Activated CD8-positive, alpha-beta memory T cell treated with anti-CD3 and anti-CD28 coated beads, Interleukin-2, amount 50 U/mL, for 1 hour (primary cell): ENCODE results near the gene SVOP.

Experiments
- DNase-seq: peaks from one replicate; pipeline ENCODE4 v3.0.0-alpha.2; 2020; ENCODE audit errors: extremely low read depth

SVOP gene

DNA sequence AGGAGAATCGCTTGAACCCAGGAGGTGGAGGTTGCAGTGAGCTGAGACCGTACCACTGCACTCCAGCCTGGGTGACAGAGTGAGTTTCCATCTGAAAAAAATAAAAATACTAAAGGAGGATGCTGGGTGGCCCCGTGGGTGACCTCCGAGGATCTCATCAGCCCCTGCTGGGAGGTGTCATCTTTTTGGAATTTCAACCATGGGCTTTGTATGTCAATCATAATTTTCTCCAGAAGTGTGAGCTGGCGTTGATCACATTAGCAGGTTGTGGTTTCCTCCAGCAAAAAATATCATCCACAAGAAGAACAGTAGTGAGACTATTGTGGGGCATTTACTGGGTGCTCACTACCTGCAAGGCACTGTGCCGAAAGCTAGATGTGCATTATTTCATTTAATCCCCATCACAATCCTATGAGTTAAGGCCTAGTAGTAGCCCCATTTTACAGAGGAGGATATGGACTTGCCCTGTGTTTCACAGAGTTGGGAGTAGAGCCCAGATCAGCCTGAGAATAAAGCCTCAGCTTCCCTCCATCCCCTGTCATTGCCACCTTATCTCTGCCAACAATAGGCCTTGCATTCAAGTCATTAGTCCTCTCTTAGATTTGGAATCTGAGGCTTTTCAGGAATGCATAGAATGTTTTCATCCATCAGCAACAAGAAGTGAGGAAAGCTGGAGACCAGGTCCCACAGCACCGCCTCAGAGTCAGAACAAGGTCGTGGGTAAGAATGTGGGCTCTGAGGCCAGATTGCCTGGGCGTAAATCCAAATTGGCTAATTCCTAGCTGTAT is 39.8 kb downstream of the SVOP start:
- no peak for DNase-seq

DNA sequence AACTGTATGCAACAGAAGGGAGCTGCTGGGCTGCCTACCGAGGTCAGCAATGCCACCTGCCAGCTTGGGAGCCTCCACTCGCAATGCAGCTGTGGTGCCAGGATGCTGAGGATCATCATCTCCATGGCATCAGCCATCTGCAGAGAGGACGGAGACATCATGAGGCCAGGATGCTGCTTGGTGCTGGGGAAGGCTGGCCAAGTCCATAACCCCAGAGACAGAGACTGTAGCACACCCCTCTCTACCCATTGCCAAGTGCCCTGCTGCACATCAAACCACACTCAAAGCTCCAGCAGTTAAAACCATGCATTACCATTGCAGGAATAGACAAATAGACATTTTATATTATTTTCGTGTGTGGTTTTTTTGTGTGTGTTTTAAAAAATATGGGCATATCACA is 43.5 kb downstream of the SVOP start:
- no peak for DNase-seq

GRCh38 chr12:108975024-108975593 is 45.8 kb downstream of the SVOP start:
- DNase-seq = no peak

GRCh38 chr12:108973629-108974152 is 47.2 kb downstream of the SVOP start:
- no peak for DNase-seq

DNA sequence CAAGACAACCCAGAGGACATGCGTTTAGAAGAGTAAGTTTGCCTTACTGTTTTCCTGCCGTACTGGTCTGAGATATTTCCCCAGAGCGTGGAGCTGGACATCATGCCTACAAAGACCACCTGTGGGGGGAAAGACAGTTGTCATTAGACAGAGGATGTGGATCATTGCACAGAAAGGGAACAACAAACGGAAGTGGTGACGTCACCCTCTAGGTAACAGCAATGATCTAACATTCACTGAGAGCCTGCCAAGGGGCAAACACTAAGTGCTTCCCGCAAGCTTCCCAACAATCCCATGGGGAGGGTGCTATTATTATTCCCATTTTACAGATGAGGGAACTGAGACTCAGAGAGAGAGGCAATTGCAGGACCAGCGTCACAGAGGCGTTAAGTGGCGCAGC is 48.5 kb downstream of the SVOP start:
- DNase-seq = no peak

DNA sequence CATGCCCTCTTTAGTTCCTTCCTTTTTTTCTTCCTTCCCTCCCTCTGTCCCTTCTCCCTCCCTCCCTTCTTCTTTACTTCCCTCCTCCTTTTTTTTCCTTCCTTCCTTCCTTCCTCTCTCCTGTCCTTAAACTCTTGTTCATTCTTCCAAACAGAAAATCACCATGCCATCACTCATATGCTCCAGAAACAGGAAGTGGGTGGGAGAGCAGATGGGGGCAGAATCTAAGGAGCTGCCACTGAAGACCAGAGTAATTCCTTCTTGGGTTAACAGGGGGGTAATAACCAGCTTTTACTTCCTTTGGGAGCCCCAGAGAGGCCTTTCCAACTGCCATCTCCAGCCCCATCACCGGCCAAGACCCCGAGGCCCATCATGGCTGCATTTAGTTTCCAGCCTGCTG is 51.2 kb downstream of the SVOP start:
- DNase-seq = no peak

- DNase-seq = no peak
Observed at GRCh38 chr12:108967869-108968540, 52.9 kb downstream of the SVOP start.

- DNase-seq = no peak
Observed at GRCh38 chr12:108966378-108967151, 54.3 kb downstream of the SVOP start.

DNA sequence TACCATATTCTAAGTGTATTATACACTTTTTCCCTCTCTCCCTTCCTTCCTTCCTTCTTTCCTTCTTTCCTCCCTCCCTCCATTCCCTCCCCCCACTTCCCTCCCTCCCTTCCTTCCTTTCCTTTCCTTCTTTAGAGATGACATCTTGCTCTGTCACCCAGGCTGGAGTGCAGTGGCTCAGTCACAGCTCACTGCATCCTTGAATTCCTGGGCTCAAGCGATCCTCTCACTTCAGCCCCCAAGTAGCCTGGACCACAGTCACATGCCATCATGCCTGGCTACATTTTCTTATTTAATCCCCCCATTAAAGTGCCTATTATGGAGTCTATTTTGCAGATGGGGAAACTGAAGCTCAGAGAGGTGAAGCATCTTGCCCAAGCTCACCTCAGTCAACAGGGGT is 55.0 kb downstream of the SVOP start:
- DNase-seq = no peak

GRCh38 chr12:108964371-108965352 is 56.2 kb downstream of the SVOP start:
- no peak for DNase-seq

- no peak for DNase-seq
Observed at GRCh38 chr12:108962256-108962655, 58.6 kb downstream of the SVOP start.

DNA sequence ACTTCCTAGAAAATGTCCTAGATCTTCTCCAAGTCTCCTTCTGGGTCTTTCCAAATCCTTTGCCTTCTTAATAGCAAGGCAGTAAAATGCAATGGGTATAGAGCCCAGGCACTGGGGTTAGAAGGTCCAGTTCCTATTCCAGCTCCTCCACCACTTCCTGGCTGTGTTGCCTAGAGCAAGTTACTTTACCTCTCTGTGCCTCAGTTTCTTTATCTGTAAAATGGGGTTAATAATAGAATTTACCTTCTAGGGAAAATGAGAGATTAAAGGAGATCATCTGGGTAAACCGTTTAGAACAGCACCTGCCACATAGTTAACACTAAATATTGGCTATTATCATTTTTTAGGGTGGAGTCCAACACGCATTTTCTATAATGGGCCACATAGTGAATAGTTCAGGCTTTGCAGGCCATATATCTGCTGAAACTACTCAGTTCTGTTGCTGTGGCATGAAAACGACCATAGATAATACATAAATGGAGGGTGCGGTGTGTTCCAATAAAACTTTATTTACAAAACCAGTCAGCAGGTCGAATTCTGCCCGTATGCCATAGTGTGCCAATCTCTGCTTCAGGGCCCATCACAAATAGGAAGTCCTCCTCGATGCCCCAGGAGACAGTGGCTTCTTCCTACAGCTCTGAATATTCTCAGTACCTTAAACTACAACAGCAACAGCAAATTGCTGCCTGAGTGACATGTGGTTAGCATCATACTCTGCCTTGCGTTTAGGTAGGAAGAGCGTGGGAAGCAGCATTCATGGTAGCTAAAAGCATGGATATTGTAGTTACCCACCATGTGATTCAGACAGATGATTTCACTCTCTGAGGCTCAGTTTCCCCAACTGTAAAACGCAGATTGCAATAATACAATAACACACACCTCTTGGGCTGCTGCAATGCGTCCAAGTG is 60.9 kb downstream of the SVOP start:
- DNase-seq = no peak

GRCh38 chr12:108955225-108955835 is 65.5 kb downstream of the SVOP start:
- DNase-seq = no peak

- peak; percentile 19 for DNase-seq
Observed at GRCh38 chr12:108950991-108951739, 69.7 kb downstream of the SVOP start.

DNA sequence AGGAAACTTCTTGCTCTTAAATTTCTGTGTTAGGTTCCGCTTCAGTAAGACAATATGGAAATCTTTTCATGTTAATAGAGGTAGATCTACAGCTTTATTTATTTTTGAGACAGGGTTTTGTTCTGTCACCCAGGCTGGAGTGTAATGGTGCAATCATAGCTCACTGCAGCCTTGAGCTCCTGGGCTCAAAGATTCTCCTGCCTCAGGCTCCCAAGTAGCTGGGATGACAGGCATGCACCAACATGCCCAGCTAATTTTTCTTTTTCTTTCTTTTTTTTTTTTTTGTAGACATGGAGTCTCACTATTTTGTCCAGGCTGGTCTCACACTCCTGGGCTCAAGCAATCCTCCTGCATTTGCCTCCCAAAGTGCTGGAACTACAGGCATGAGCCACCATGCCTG is 70.9 kb downstream of the SVOP start:
- DNase-seq = no peak

DNA sequence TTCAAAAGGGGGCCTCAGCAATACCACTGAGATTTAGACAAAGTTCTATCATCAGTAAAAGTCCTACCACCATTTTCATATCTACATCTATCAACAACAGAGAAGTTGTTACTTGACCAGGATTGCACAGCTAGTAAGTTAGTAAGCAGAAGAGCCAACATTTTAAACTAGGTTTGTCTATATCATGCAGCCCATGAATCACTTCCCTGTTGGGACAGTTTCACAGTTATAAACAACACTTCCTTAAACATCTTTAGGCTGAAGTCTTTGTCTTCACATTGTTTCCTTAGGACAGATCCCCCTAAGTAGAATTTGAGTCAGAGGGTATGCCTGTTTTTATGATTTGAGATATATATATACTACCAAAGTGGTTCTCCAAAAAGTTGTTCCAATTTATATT is 72.5 kb downstream of the SVOP start:
- DNase-seq = no peak

DNA sequence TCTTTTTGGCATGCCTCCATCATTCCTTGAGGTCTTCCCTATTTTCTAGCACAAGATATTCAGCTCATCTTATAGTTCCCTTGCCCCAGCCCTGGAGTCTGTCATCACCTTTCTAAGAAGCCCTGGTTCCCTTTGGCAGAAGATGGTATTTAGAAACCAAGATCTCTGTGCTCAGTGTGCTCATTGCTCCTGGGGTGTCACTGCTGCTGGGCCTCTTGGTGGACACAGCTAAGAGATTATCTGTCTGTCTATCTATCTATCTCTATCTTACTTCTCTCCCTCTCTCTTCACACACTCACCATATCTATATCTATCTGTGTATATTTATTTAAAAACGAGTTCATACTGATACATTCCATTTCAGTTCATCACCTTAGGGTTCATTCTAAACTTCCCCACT is 73.8 kb downstream of the SVOP start:
- no peak for DNase-seq

DNA sequence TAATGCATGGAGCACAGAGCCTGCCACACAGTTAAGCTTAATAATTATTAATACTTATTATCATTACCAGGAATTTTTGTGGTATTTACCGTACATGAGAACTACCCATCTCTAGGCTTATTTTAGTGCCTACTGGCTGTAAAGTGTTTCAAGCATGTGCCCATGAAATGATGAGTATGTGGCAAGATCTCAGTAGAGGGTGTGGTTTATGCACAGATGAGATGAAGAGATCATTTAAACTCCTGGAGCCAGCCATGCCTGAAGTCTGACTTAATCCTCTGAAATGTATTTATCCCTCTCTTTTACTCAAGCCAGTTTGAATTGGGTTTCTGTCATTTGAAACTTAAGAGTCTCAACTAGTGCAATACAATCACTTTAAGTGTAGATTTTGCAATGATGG is 80.7 kb downstream of the SVOP start:
- DNase-seq = no peak

DNA sequence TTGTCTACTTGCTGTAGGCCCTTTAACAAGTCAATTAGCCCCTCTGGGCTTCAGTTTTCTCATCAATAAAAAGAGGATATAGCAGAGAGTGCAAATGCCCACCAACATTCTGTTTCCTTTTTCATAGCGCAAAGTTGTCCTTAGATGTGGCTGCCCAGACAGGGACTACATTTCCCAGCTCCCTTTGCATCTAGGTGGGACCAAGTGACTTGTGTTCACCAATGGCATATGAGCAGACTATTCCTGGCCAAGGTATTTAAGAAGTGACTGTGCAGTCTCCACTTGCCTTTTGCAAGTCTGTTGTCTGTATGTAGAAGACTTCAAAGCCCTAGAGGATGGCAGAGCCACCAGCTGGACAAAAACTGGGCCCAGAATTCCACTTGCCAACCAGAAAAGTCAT is 81.3 kb downstream of the SVOP start:
- DNase-seq = no peak
